Right atrium auricular region (tissue), 2 donors: Measurements from ENCODE around the gene ARHGEF2. TPM values are rescaled to one million over a fixed set of nuclear protein-coding genes. Genes with fewer than 3 reads are reported as not detected.

ENCODE experiments used
- DNase-seq: peaks from one replicate; pipeline ENCODE4 v3.0.0-alpha.2; 2019; ENCODE audit warnings: low spot score
- H3K27ac ChIP-seq, 2 donors: fragments of 200-600 bp; sonication (generic); 1 replicate in 1 of 2; 2 replicates in 1 of 2; pipeline ENCODE4 v1.5.1; 2016 to 2019
- H3K27me3 ChIP-seq, 2 donors: fragments of 200-600 bp; sonication (generic); one replicate each; pipeline versions ENCODE4 v1.5.1 to v1.6.0; 2017 to 2019
- H3K36me3 ChIP-seq: fragments of 200-600 bp; sonication (generic); one replicate; pipeline ENCODE4 v1.5.1; 2016
- H3K4me1 ChIP-seq, 2 donors: fragments of 200-600 bp; sonication (generic); one replicate each; pipeline versions ENCODE4 v1.5.1 to v1.6.0; 2017 to 2019
- H3K4me3 ChIP-seq, 2 donors: fragments of 200-600 bp; sonication (generic); 1 replicate in 1 of 2; 2 replicates in 1 of 2; pipeline ENCODE4 v1.5.1; 2017 to 2019; ENCODE audit warnings: mild to moderate bottlenecking in 1 of 2, moderate library complexity in 1 of 2
- H3K9me3 ChIP-seq, 2 donors: fragments of 200-600 bp; sonication (generic); one replicate each; pipeline ENCODE4 v1.5.1; 2019
- total RNA-seq, 2 donors: library from RNA; depleted of rRNA; stranded (reverse); fragments of >200 nt; gene quantifications; one replicate each; pipeline ENCODE4 v1.1.0, GENCODE V29; 2016
- TF ChIP-seq, protein P1 (sequence below), 2 donors: fragments of 200-600 bp; sonication (generic); IDR thresholded peaks; one replicate each; pipeline ENCODE4 v1.5.1; 2019; ENCODE audit warnings: antibody characterized with exemption in 2 of 2

The ARHGEF2 gene
- total RNA-seq, 2 donors from 2014 or later = 50.8 to 69.8 TPM

DNA sequence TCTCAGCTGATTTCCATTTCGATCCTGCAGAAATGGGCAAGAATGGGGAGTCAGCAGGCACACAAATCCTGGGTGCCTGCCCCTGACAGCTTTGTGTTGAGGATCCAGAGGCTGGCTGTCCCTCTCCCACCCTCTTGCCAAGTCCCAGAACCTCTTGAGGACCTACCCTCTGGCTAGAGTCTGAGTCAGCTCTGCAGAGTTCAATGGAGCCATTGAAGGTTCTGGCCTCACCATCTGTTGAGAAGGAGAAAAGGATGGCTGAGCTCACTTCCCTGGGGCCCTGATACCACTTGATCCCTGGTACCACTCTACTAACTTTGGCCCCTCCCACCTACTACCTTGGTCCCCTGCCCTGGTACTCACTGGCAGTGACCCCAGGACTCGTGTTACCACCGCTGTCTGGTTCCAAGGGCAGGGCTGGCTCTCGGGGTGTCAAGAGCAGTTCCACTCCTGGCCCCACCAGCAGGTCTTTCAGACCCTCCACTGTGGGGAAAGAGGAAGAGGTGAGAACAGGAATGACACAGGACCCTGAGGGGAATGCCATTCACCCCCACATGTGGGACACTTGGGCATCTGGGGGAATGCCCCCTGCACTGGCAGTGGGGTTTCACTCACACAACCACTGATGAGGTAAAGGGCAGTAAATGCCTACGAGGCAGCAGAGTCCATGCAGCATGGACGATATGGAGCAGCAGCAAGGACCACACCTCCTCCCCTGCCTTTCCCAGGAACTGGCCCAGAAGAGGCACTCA is 26.4 kb downstream of the ARHGEF2 start:
- Histone ChIP-seq H3K4me3 (no peak overlapping the region), H3K36me3 (peaks cover 100% of the 10 kb centered on the region), H3K27ac (no peak overlapping the region), H3K9me3 (no peaks in the 10 kb centered on the region), H3K27me3 (no peaks in the 10 kb centered on the region), H3K4me1 (no peaks in the 10 kb centered on the region)
- TF ChIP-seq, protein P1, sequence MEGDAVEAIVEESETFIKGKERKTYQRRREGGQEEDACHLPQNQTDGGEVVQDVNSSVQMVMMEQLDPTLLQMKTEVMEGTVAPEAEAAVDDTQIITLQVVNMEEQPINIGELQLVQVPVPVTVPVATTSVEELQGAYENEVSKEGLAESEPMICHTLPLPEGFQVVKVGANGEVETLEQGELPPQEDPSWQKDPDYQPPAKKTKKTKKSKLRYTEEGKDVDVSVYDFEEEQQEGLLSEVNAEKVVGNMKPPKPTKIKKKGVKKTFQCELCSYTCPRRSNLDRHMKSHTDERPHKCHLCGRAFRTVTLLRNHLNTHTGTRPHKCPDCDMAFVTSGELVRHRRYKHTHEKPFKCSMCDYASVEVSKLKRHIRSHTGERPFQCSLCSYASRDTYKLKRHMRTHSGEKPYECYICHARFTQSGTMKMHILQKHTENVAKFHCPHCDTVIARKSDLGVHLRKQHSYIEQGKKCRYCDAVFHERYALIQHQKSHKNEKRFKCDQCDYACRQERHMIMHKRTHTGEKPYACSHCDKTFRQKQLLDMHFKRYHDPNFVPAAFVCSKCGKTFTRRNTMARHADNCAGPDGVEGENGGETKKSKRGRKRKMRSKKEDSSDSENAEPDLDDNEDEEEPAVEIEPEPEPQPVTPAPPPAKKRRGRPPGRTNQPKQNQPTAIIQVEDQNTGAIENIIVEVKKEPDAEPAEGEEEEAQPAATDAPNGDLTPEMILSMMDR (IDR thresholded peaks at IDR 0.05) = no peak
- no peak for DNase-seq

DNA sequence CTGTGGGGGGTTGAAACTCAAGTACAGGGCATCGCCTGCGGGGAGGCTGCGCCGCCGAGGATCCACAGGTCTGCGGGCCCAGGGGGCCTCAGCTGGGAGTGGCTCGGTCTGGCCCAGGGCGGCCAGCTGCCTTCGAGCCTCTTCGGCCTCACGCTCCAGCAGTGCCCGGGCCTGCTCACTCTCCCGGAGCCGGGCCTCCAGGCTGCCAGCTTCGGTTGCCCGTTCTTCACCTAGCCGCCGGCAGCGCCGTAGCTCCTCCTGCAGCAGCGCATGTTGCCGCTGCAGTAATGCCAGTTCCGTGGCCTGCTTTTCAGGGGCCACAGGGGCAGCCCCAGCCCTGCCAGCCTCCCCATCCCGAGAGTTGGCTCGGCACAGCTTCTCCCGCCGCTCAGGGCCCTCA is 27.5 kb downstream of the ARHGEF2 start:
- no peak overlapping the region for H3K27ac ChIP-seq
- H3K36me3 ChIP-seq = peaks cover 91% of the 10 kb centered on the region
- H3K9me3 ChIP-seq = no peaks in the 10 kb centered on the region
- H3K4me3 ChIP-seq = no peak overlapping the region
- no peaks in the 10 kb centered on the region for H3K4me1 ChIP-seq
- DNase-seq = no peak
- TF ChIP-seq, protein P1 (IDR thresholded peaks at IDR 0.05) = no peak
- H3K27me3 ChIP-seq = no peaks in the 10 kb centered on the region

DNA sequence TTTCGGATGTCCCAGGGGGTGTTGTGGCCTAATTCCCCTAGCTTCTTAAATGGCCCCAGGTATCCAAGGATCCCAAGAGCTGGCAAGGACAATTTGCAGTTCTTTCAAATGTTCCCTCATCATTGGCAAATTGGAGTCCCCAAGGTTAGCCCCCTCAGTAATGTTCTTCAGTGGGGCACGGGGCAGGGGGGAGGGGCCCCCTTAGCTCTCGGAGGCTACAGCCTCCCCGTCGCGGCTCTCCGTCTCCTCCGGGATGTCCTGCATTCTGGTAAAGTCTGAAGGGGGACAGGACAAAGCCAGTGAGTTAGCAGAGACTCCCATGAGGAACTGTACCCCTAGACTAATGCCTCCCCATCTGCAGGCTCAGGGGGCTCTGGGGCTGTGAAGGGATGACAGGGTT is 30.6 kb downstream of the ARHGEF2 start:
- H3K27ac ChIP-seq = no peak overlapping the region
- no peak for DNase-seq

DNA sequence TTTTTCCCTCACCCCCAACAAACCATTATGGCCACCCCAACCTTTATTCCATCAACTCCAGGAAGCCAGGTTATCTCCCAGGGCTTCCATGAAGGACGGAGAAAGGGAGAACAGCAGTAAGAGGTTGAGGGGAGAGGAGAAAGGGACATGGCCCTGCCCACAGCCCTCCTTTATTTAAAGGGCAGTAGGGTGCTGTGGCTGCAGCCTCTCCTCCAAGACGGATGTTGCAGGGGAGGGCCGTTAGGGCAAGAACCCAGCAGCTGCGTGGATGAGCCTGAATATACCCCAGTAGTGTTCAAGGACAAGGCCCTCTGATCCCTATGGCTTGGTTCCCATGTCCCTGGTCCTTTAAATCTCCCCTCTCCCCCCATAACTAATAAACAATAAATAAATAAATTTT is 31.1 kb downstream of the ARHGEF2 start:
- Histone ChIP-seq H3K36me3 (peaks cover 55% of the 10 kb centered on the region), H3K27me3 (no peaks in the 10 kb centered on the region), H3K4me1 (peaks cover 0 to 31% of the 10 kb centered on the region in 2 donors), H3K4me3 (no peak overlapping the region), H3K9me3 (no peaks in the 10 kb centered on the region), H3K27ac (no peak overlapping the region)
- DNase-seq = no peak
- TF ChIP-seq, protein P1 (IDR thresholded peaks at IDR 0.05) = no peak

More for the DNA sequence above, 30.6 kb downstream of the ARHGEF2 start:
- peaks cover 60% of the 10 kb centered on the region for H3K36me3 ChIP-seq
- no peaks in the 10 kb centered on the region for H3K9me3 ChIP-seq
- H3K27me3 ChIP-seq = no peaks in the 10 kb centered on the region
- H3K4me3 ChIP-seq = no peak overlapping the region
- TF ChIP-seq, protein P1 (IDR thresholded peaks at IDR 0.05) = no peak
- H3K4me1 ChIP-seq = peaks cover 0 to 27% of the 10 kb centered on the region in 2 donors

DNA sequence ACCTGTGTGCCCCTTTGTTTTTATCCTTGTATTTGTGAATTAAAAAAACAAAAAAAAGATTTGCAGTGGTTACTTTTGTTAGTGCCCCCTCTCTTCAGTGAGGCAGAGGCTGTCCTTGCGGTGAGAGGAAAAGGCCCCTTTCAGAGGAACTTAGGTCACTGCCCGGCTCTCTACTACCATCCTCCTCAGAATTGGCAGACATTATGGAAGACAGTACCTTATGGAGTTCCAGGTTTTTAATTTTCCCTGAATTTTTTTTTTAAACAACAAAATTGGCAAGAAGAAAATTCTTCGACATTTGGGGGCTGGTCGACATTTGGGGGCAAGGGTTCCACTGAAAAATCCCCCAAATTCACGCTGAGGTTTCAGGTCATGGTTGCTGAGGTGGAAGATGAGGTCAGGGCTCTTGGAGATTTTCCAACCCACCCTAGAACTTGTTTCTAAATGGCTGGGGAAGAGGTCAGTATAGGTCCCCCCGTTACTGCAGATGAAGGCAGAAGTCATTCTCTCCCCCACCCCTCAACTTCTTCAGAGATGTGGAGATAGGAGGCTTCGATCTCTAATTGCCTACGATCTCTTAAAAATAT is 31.6 kb downstream of the ARHGEF2 start:
- TF ChIP-seq, protein P1 (IDR thresholded peaks at IDR 0.05) = no peak
- no peak overlapping the region for H3K4me3 ChIP-seq
- no peak for DNase-seq
- H3K36me3 ChIP-seq = peaks cover 50% of the 10 kb centered on the region
- H3K27me3 ChIP-seq = no peaks in the 10 kb centered on the region
- H3K9me3 ChIP-seq = no peaks in the 10 kb centered on the region
- H3K4me1 ChIP-seq = peaks cover 0 to 37% of the 10 kb centered on the region in 2 donors
- no peak overlapping the region for H3K27ac ChIP-seq
